Astrocyte of the cerebellum (primary cell): ENCODE results near the gene ZNF771.

Source experiments
- DNase-seq: peaks from one replicate; pipeline ENCODE4 v3.0.0-alpha.2; 2011; ENCODE audit warnings: low read depth
- H3K4me3 ChIP-seq: 2 replicates; pipeline ENCODE4 v1.5.1; 2011; ENCODE audit warnings: mild to moderate bottlenecking, low read depth, low read length, moderate library complexity
- CTCF ChIP-seq: IDR thresholded peaks from 2 replicates; pipeline ENCODE4 v1.5.1; 2012; ENCODE audit warnings: low read length, low read depth, moderate library complexity, mild to moderate bottlenecking; ENCODE audit errors: missing control alignments
- in situ Hi-C: cut with HindIII; loops from 2 replicates; pipeline ENCODE4 v1.10.0; 2017; ENCODE audit warnings: low sequenced_read_pairs

Gene ZNF771

GRCh38 chr16:30429678-30430427 lies 22.4 kb downstream of the ZNF771 start, which contains the start of gene DCTPP1:
DCTPP1 (minus strand) TSS chr16:30430030; CDS start chr16:30429980, 50 bp downstream.
- peak; percentile 98 for DNase-seq
- peak; percentile 85 for TF ChIP-seq CTCF
- in situ Hi-C loops: no loop called here
- peak within 1 kb of the TSS; percentile 56 for H3K4me3 ChIP-seq

GRCh38 chr16:30430428-30430970 lies 23.1 kb downstream of the ZNF771 start:
- in situ Hi-C loops: no loop called here
- H3K4me3 ChIP-seq: no peak overlapping the region
- no peak for TF ChIP-seq CTCF
- DNase-seq: no peak

- in situ Hi-C loops: no loop called here
- DNase-seq: no peak
- no peak for TF ChIP-seq CTCF
These were observed 27.4 kb downstream of the ZNF771 start for GRCh38 chr16:30434852-30435251.

GRCh38 chr16:30437511-30438046 lies 30.2 kb downstream of the ZNF771 start:
- in situ Hi-C loops: no loop called here
- H3K4me3 ChIP-seq: no peak overlapping the region
- no peak for TF ChIP-seq CTCF
- no peak for DNase-seq

More at GRCh38 chr16:30434852-30435251, 27.4 kb downstream of the ZNF771 start:
- H3K4me3 ChIP-seq: no peak overlapping the region

GRCh38 chr16:30438835-30439234 lies 31.4 kb downstream of the ZNF771 start:
- TF ChIP-seq CTCF: no peak
- no peak overlapping the region for H3K4me3 ChIP-seq
- DNase-seq: no peak
- in situ Hi-C loops: no loop called here

- in situ Hi-C loops: no loop called here
- no peak for DNase-seq
- H3K4me3 ChIP-seq: no peak overlapping the region
- no peak for TF ChIP-seq CTCF
These were observed 32.4 kb downstream of the ZNF771 start for GRCh38 chr16:30439720-30440348.
